HT1080 (cell line): ENCODE data around the gene EIF3B. TPM values are rescaled to one million over a fixed set of nuclear protein-coding genes. Genes with fewer than 3 reads are reported as not detected.
"Not testable (repeated sequence)": the region's sequence is repeated elsewhere in the genome, so short reads cannot be mapped to it uniquely, and the experiment has no call there.

Experiments used
- DNase-seq: peaks from one replicate; pipeline ENCODE4 v3.0.0-alpha.2; 2015; ENCODE audit warnings: low read depth
- polyA plus RNA-seq, 2 experiments: library from polyadenylated mRNA; depleted of rRNA; stranded (reverse); fragments of >200 nt; gene quantifications; 2 replicates each; pipeline ENCODE4 v1.2.3, GENCODE V29; 2015
- total RNA-seq: library from RNA; depleted of rRNA; stranded (reverse); fragments of >200 nt; shearing (Covaris generic); gene quantifications from 2 replicates; pipeline ENCODE4 v1.2.3, GENCODE V29; 2014; rRNA removed

The EIF3B gene
- 248 and 258 TPM in 2 replicates for total RNA-seq
- 142 and 150 TPM in 2 replicates for polyA plus RNA-seq (2015; cell fraction: cytosol; rRNA removed)
- polyA plus RNA-seq (2015; cell fraction: nucleus; rRNA removed): 268 and 275 TPM in 2 replicates

DNA sequence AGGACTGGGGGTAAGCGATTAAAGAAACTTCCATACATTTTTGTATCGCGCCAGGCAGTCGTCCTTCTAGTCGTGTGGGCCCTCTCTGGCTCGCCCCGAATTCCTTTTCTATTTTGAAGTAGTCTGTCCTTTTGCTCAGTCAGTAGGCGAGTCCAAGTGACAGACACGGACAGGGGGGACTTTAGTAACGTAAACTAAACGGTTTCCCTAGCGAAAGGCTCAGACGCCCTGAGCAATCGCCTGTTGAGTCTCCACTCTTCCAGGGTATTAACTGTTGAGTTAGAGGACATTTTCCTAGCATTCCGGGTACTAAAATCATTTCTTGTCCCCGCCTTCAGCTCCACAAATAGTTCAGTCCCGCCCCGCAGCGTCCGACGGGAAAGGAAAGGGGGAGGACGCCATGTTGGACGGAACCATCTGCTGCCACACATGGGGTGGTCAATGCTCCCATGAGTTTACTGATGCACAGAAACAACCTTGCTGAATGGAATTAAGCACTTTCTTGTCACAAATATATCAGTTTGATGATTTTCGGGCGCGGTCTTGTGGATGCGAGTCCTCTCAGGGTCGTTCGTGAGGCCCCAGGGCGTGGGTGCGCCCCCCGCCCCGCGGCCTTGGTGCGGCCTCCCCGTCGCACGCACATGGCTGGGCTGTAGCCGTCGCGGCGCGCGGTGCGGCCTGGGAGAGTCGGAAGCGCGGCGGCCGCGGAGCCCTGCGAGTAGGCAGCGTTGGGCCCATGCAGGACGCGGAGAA lies at the start of gene EIF3B:
TSS of gene EIF3B (plus strand) at position 642 of the 753 bp plus-strand sequence. CDS start at position 737, 95 bp downstream.
- peak; percentile 77 for DNase-seq

DNA sequence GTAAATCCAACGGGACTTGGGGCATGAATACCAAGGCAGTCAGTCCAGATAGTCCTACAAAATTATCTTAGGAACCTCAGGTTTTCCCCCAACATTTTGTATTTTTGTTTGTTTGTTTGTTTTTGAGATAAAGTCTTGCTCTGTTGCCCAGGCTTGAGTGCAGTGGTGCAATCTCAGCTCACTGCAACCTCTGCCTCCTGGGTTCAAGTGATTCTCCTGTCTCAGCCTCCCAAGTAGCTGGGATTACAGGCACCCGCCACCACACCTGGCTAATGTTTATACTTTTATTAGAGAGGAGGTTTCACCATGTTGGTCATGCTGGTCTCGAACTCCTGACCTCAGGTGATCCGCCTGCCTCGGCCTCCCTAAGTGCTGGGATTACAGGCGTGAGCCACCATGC lies 49.4 kb upstream of the EIF3B start:
- not testable (repeated sequence) for DNase-seq

DNA sequence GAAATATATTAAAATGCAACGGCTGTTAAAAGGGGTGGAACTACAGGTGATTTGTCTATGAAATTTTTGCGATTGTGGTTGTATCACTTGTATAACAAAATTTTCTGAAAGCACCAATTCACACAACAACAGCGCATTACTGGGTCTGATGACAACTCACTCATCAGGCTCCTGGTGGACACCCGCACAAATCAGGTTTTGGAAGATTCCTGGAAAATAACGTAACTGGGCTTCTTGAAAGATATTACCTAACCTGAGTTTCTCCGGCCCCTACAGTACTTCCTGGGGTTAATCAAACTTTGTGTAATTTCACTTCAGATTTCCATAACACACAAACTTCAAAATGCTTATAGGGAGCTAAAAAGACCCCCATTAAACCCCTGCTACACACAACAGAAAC lies 47.9 kb upstream of the EIF3B start:
- no peak for DNase-seq

DNA sequence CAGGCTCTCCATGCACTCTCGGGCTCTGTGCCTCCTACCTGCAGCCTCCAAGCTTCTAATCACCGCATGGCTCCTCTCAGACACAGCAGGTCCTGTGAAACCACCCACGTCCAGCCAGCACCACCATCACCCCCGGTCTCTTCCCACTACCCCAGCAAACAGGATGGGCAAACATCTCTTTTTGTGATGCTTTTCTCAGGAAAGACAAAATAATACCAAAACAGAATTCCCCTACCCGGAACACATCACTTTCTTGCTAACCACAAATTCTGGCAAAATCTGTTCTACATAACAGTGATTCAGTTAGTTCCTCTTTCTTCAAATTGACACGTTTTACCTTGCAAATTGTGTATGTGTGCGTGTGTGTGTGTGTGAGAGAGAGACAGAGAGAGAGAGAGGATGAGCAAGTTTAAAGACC lies 46.9 kb upstream of the EIF3B start:
- DNase-seq: no peak

DNA sequence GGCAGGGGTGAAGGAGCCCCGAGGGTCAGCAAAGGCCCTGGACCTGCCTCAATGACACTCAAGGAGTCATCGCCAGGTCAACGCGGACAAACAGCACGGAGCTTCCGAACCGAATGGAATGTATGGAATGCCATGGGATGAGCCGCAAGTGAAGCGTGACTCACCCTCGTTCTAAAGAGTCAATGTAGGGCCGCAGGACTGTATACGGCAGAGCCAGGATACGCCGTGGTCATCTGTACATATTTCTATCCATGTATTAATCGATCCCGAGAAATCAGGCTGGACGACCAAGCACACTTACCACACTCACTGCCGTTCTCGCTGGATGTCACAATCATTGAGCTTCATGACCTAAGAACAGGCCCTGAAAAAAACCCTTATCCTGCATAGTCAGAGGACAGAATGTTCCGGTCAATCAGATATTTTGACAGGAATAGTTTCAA lies 44.7 kb upstream of the EIF3B start:
- peak; percentile 90 for DNase-seq

DNA sequence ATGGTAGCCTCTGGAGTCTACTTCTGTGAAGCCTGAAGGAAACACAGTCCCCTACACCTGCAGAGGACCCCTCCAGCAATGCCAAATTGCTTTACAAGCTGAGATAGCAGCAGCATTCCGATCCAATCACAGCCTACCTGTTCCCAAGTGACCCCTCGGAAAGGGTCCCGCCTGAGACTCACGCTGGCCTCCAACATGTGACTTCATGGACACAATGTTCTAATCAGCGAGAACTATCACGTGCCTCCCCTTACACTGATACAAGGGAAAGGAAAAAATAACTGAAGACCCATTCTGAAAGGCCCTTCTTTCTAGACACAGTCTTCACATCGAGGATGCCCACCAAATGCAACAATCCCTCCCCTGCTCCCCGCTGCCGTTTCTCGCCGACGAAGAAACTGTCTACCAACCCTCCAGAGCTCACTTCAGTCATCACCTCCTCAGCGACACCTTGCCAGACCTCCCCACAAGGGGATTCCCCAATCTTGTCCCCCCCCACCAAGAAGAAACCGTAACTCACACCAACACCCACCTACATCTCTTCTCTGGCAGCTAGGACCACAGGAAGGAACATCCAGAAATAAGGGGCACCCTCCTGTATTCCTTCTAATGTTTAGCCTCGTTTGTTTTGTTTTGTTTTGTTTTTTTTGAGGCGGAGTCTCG lies 42.2 kb upstream of the EIF3B start:
- no peak for DNase-seq

DNA sequence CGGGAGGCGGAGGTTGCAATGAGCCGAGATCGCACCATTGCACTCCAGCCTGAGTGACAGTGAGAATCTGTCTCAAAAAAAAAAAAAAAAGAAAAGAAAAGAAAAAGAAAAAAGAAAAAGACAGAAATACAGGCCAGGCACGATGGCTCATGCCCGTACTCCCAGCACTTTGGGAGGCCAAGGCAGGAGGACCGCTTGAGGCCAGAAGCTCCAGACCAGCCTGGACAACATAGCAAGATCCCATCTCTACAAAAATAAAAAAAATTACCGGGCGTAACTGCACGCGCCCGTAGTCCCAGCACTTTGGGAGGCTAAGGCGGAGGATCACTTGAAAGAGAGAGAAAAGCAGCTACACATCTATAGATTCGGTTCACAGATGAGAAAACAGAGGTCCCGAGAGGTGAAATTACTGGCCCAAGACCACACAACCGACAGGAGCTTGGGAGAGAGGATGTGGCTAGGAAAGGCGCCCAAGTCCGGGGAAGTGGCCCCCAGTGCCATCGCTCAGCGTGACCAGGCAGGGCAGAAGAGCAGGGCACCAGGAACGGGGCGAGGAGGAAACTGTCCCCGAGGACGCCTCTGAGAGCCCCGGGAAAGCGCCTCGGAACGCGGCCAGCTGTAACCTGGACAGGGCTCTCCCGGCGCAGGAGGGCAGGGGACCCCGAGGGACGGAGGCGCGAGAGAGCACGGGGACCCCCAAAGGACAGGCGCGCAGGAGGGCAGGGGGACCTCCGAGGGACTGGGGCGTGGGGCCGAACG lies 41.0 kb upstream of the EIF3B start:
- peak; percentile 29 for DNase-seq

DNA sequence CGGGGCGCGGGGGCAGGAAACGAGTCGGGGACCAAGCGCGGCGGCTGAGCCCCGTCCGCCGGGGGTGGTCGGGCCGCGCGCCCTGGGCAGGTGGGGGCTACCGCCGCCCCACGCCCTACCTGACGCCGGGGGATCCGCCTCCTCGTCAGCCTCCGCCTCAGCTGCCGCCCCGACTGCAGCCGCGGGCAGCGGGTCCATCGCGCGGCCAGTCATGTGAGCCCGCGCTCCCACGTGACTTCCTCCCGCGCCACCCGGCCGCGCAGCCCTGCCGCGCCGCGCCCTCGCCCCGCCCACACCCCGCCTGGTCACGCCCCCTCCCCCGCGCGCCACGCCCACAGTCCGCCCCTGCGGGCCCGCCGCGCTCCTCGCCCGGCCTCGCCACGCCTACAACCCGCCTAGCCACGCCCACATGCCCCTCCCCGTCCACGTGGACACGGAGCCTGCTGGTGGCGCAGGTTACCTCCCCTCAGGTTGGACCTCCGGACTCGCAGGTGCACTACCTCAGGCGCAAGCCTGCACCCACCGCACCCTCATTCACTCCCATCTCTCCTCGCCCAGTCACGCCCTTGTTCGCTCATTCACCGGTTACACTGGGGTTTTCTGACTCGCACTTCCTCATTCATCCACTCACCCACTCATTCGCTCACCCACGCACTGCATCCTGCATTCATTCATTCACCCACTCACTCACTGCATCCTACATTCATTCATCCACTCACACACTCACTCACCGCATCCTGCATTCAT lies 40.2 kb upstream of the EIF3B start, which contains the start of gene SNX8:
TSS of gene SNX8 (minus strand) at position 233 of the 747 bp plus-strand sequence. CDS start at position 213, 20 bp downstream.
- peak; percentile 66 for DNase-seq

DNA sequence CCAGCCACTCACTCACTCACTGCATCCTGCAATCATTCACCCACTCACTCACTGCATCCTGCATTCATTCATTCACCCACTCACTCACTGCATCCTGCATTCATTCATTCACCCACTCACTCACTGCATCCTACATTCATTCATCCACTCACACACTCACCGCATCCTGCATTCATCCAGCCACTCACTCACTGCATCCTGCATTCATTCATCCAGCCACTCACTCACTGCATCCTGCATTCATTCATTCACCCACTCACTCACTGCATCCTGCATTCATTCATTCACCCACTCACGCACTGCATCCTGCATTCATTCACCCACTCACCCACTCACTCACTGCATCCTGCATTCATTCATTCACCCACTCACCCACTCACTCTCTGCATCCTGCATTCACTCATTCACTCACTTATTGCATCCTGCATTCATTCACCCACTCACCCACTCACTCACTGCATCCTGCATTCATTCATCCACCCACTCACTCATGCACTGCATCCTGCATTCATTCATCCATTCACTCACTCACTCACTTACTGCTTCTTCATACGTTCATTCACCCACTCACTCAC lies 39.6 kb upstream of the EIF3B start:
- DNase-seq: not testable (repeated sequence)

DNA sequence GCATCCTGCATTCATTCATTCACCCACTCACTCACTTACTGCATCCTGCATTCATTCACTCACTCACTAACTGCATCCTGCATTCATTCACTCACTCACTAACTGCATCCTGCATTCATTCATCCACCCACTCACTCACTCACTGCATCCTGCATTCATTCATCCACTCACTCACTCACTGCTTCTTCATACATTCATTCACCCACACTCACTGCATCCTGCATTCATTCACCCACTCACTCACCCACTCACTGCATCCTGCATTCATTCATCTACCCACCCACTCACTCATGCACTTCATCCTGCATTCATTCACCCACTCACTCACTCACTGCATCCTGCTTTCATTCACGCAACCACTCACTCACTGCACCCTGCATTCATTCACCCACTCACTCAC lies 38.8 kb upstream of the EIF3B start:
- DNase-seq: no peak

DNA sequence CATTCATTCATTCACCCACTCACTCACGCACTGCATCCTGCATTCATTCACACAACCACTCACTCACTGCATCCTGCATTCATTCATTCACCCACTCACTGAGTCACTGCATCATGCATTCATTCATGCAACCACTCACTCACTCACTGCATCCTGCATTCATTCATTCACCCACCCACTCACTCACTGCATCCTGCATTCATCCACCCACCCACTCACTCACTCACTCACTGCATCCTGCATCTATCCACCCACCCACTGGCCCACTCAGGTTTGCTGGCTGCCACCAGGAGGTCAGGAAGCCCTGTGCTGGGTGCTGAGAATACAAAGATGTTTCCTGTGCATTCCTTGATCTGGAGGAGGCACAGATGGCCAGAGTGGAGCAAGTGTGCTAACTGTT lies 38.0 kb upstream of the EIF3B start:
- no peak for DNase-seq

DNA sequence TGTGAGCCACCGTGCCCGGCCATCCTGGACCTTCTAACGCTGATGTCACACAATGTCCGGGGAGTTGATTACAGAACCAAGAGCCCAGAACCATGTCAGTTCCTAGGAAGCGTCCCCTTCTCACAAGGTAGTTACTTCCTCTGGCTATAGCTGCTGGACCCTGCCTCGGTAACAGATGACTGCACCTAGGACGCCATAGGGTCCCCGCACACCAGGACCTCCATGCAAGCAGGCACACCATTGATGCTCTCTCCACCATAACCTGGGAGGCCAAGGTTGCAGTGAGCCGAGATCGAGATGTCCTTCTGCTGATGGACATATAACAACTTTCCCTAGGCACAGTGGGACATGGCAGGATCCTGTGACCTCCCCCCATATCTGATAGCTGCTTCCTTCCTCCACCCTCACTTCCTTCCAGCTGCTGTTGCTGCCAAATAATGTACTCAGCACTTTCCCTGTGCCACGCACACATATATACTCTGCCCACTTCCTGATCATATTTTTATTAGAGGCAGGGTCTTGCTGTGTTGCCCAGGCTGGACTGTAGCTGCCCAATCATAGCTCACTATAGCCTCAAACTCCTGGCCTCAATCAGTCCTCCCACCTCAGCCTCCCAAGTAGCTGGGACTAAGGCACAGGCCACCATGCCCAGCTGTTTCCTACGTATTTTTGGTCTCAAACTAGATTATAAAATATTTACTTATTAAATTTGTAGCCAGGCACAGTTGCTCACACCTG lies 36.9 kb upstream of the EIF3B start:
- DNase-seq: no peak

DNA sequence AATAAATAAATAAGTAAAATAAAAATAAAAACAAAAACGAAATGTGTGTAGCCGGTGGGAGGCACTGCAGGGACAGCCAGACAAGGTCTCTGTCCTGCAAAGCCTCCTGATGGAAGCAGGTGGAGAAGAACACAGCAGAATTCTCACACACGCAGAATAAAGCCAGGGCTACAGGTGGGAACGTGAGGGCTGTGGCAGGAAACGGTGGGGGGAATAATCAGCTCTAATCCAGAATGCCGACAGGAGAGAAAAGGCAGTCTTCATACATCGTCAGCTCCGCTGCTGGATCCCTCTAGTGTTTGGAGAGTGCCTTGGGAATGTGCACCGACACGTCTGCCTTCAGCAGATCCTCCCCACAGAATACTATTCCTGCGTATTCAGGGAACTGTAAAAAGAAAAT lies 33.6 kb upstream of the EIF3B start:
- DNase-seq: no peak

DNA sequence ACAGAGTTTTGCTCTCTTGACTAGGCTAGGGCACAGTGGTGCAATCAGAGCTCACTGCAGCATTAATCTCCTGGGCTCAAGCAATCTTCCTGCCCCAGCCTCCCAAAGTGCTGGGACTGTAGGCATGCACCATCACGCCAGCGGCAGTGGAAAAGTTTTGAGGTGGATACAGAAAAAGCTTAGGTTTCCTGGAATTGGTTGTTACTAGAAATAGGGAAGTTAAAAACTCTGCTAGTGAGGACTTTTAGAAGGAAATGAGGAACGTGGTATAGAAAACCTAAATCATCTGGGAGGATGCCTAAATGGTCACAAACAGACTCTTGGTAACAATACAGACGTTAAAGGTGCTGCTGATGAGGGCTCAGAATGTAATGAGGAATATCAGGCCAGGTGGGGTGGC lies 29.5 kb upstream of the EIF3B start:
- no peak for DNase-seq

DNA sequence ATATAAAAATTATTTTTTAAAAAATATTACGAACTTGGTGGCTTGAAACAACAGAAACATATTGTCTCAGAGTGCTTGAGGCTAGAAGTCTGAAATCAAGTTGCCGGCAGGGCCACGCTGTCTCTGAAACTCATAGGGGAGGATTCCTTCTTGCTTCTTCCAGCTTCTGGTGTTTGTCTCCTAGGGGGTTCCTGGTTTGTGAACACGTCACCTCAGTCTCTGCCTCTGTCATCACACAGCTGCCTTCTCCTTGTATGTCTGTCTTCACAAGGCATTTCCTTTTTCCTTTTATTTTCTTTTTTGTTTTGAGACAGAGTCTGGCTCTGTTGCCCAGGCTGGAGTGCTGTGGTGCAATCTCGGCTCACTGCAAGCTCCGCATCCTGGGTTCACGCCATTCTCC lies 27.7 kb upstream of the EIF3B start:
- no peak for DNase-seq

DNA sequence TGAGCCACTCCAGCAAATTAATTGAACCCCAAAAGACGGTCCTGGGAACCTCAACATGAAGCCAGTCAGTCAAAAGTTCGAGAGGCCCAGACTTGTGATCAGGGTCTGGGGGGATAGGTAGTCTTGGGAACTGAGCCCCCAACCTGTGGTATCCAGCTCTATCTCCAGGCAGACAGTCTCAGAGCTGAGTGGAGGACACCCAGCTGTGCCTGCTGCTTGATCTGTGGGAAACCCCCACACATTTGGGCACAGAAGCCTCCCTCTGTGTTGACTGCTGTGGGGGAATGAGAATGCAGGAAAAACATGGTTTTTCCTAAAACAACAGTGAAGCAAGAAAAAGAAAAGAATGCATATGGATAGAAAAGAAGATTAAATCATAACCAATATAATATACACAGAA lies 24.1 kb upstream of the EIF3B start:
- no peak for DNase-seq

DNA sequence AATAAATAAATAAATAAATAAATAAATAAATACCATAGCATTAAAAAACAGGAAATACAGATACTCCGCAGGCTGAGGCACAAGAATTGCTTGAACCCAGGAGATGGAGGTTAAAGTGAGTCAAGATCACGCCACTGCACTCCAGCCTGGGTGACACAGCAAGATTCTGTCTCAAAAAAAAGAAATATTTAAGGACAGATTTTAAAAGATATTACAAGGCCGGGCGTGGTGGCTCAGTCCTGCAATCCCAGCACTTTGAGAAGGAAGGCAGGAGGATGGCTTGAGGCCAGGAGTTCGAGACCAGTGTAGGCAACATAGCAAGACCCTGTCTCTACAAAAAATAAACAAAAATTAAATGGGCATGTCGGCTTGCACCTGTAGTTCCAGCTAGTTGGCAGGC lies 22.9 kb upstream of the EIF3B start:
- DNase-seq: no peak

DNA sequence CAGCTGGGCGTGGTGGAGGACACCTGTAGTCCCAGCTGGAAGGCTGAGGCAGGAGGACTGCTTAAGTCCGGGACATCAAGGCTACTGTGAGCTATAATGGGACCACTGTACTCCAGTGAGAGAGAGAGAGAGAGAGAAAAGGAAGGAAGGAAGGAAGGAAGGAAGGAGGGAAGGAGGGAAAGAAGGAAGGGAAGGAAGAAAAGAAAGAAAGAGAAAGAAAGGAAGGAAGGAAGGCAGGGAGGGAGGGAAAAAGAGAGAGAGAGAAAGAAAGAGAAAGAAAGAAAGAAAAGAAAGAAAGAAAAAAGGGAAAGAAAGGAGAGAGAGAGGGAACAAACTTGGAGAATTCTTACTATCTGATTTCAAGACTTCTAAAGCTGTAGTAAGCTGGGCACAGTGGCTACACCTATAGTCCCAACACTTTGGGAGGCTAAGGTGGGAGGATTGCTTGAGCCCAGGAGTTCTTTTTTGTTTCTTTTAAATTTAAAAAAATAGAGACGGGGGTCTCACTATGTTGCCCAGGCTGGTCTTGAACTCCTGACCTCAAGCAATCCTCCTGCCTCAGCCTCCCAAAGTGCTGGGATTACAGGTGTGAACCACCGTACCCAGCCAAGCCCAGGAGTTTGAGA lies 21.9 kb upstream of the EIF3B start:
- DNase-seq: not testable (repeated sequence)

DNA sequence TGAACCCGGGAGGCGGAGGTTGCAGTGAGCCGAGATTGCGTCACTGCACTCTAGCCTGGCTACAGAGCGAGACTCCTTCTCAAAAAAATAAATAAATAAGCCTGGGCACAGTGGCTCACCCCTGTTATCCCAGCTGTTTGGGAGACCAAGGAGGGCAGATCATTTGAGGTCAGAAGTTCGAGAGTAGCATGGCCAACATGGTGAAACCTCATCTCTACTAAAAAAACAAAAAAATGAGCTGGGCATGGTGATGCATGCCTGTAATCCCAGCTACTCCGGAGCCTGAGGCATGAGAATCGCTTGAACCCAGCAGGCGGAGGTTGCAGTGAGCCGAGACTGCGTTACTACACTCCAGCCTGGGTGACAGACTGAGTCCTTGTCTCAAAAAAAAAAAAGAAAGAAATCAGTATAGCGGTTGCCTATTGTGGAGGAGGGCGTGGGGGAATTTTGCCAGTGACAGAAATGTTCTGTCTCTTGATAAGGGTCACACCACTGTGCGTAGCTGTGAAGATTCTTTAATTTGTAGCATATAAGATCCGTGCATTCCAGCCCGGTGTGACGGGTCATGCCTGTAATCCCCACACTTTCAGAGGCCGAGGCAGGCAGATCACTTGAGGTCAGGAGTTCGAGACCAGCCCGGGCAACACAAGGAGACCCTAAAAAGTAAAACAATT lies 17.9 kb upstream of the EIF3B start:
- DNase-seq: no peak
